ENCODE results near the gene ZNF536. TPM values are rescaled to one million over a fixed set of nuclear protein-coding genes. Genes with fewer than 3 reads are reported as not detected.

ZNF536 gene
- total and polyA plus RNA-seq, 9 of the 15 experiments (the other 6 are each of a cell fraction or from before 2014, with no cell fraction given): not detected

GRCh38 chr19:30556230-30556711 is 184.1 kb downstream of the ZNF536 start:
- Histone ChIP-seq H4K20me1 (replicated peaks; ENCODE audit: control insufficient read depth, insufficient read depth, low read length) (no peaks in the 10 kb centered on the region), H3K4me2 (ENCODE audit: insufficient read depth, low read length) (no peak overlapping the region), H3K9me1 (ENCODE audit: control insufficient read depth, insufficient read depth, low read length) (no peaks in the 10 kb centered on the region), H3K79me2 (ENCODE audit: control insufficient read depth, insufficient read depth, low read length) (no peaks in the 10 kb centered on the region), H3K4me3 (no peak overlapping the region), H3K4me1 (replicated peaks in 1 of 2; ENCODE audit: control insufficient read depth in 2 of 2, insufficient read depth in 2 of 2, low read length in 2 of 2) (no peaks in the 10 kb centered on the region), H3K27me3 (ENCODE audit: control insufficient read depth in 2 of 2, insufficient read depth in 2 of 2, low read length in 2 of 2) (peaks cover 0 to 21% of the 10 kb centered on the region in 2 experiments; a peak in 4 of 5 replicates), H3K9me3 (replicated peaks; ENCODE audit: control insufficient read depth, insufficient read depth, low read depth, low read length) (no peaks in the 10 kb centered on the region), H3K9ac (ENCODE audit: insufficient read depth in 1 of 2, low read depth in 2 of 2, low read length in 2 of 2) (no peak overlapping the region), H2AFZ (ENCODE audit: low read depth, low read length) (no peak overlapping the region), H3K36me3 (ENCODE audit: control insufficient read depth, insufficient read depth, low read length) (no peaks in the 10 kb centered on the region), H3K27ac (ENCODE audit: extremely low read depth, low read depth, low read length) (no peak overlapping the region)
- in situ Hi-C loops (cut with MboI) (no loop called here), intact Hi-C loops (cut with micrococcal nuclease) (no loop called here)
- POLR2A ChIA-PET: no interaction called here
- DNase-seq (ENCODE audit: extremely low read depth in 1 of 4, low spot score in 3 of 4) (no peak), FAIRE-seq (no peak), ATAC-seq (no peak)
- WGBS (ENCODE audit: insufficient coverage, low coverage, missing lambda C conversion rate): 2% methylated on average over 6 of the region's 6 CpGs
- no TSS peak for BruUV-seq (replicated peaks)
- TF ChIP-seq KHSRP (IDR thresholded peaks at IDR 0.05) (no peak), ZNF830 (CRISPR knock-in tag; IDR thresholded peaks at IDR 0.05) (no peak), ID3 (CRISPR knock-in tag; IDR thresholded peaks at IDR 0.05) (no peak), ID3 (tag; IDR thresholded peaks at IDR 0.05) (no peak)
- CTCF ChIA-PET (ENCODE audit: low intra/inter-chr PET ratio): no interaction called here

GRCh38 chr19:30557212-30557611 is 185.0 kb downstream of the ZNF536 start:
- TF ChIP-seq CHAMP1 (IDR thresholded peaks at IDR 0.05) (no peak), MEIS2 (IDR thresholded peaks at IDR 0.05; ENCODE audit: partially characterized antibody) (peak; percentile 46), ZNF134 (CRISPR knock-in tag; conservative IDR thresholded peaks at IDR 0.05) (no peak), KLF13 (tag; IDR thresholded peaks at IDR 0.05; ENCODE audit: borderline replicate concordance, low read depth) (no peak)
- FAIRE-seq (no peak), DNase-seq (ENCODE audit: extremely low read depth in 1 of 4, low spot score in 3 of 4) (no peak), ATAC-seq (no peak)
- Histone ChIP-seq H3K27ac (ENCODE audit: extremely low read depth, low read depth, low read length) (no peak overlapping the region), H3K9ac (ENCODE audit: insufficient read depth in 1 of 2, low read depth in 2 of 2, low read length in 2 of 2) (no peak overlapping the region), H3K27me3 (ENCODE audit: control insufficient read depth in 2 of 2, insufficient read depth in 2 of 2, low read length in 2 of 2) (peaks cover 0 to 16% of the 10 kb centered on the region in 2 experiments; a peak in 4 of 5 replicates), H3K4me3 (no peak overlapping the region), H3K36me3 (ENCODE audit: control insufficient read depth, insufficient read depth, low read length) (no peaks in the 10 kb centered on the region), H3K79me2 (ENCODE audit: control insufficient read depth, insufficient read depth, low read length) (no peaks in the 10 kb centered on the region), H3K4me2 (ENCODE audit: insufficient read depth, low read length) (no peak overlapping the region), H3K9me1 (ENCODE audit: control insufficient read depth, insufficient read depth, low read length) (no peaks in the 10 kb centered on the region), H2AFZ (ENCODE audit: low read depth, low read length) (no peak overlapping the region), H3K9me3 (replicated peaks; ENCODE audit: control insufficient read depth, insufficient read depth, low read depth, low read length) (no peaks in the 10 kb centered on the region), H3K4me1 (replicated peaks in 1 of 2; ENCODE audit: control insufficient read depth in 2 of 2, insufficient read depth in 2 of 2, low read length in 2 of 2) (no peaks in the 10 kb centered on the region), H4K20me1 (replicated peaks; ENCODE audit: control insufficient read depth, insufficient read depth, low read length) (no peaks in the 10 kb centered on the region)
- ChIA-PET POLR2A (interaction anchor here (0.5 kb wide), 1 partner anchor 25 kb away, joined by 4 read pairs; no protein-coding TSS in a partner anchor), CTCF (ENCODE audit: low intra/inter-chr PET ratio) (no interaction called here)
- intact Hi-C loops (cut with micrococcal nuclease) (no loop called here), in situ Hi-C loops (cut with MboI) (no loop called here)
- WGBS (ENCODE audit: insufficient coverage, low coverage, missing lambda C conversion rate): 0% methylated on average over 4 of the region's 4 CpGs
- BruUV-seq (replicated peaks): no TSS peak
